Esophagus muscularis mucosa (tissue), 4 donors: ENCODE measurements around the gene LENG8. TPM values are rescaled to one million over a fixed set of nuclear protein-coding genes. Genes with fewer than 3 reads are reported as not detected.
"Not testable (repeated sequence)": the region's sequence is repeated elsewhere in the genome, so short reads cannot be mapped to it uniquely, and the experiment has no call there.

ENCODE experiments used
- DNase-seq: peaks from one replicate; pipeline ENCODE4 v3.0.0-alpha.2; 2017; ENCODE audit errors: extremely low spot score
- H3K27ac ChIP-seq, 4 donors: fragments of 200-600 bp; sonication (generic); replicated peaks in 1 of 4; 1 replicate in 3 of 4; 2 replicates in 1 of 4; pipeline ENCODE4 v1.5.1; 2016 to 2019; ENCODE audit warnings: mild to moderate bottlenecking in 1 of 4
- H3K27me3 ChIP-seq, 4 donors: fragments of 200-600 bp; sonication (generic); one replicate each; pipeline versions ENCODE4 v1.5.1 to v1.6.0; 2016 to 2019
- H3K36me3 ChIP-seq, 4 donors: fragments of 200-600 bp; sonication (generic); one replicate each; pipeline ENCODE4 v1.5.1; 2016 to 2019
- H3K4me1 ChIP-seq, 4 donors: fragments of 200-600 bp; sonication (generic); one replicate each; pipeline ENCODE4 v1.5.1; 2016 to 2019
- H3K4me3 ChIP-seq, 4 donors: fragments of 200-600 bp; sonication (generic); 1 replicate in 2 of 4; 2 replicates in 2 of 4; pipeline ENCODE4 v1.5.1; 2016 to 2019; ENCODE audit warnings: mild to moderate bottlenecking in 4 of 4, moderate library complexity in 1 of 4
- H3K9me3 ChIP-seq, 4 donors: fragments of 200-600 bp; sonication (generic); 1 replicate in 3 of 4; 2 replicates in 1 of 4; pipeline ENCODE4 v1.5.1; 2016 to 2019
- CTCF ChIP-seq, 3 experiments: fragments of 200-600 bp in 2 of 3; fragments of 450-650 bp in 1 of 3; sonication (generic) in 2 of 3; IDR thresholded peaks; one replicate each; pipeline ENCODE4 v1.5.1; 2017 to 2019; ENCODE audit warnings: antibody characterized with exemption in 3 of 3, mild to moderate bottlenecking in 2 of 3, moderate library complexity in 1 of 3
- EP300 ChIP-seq: sonication (generic); formaldehyde crosslinking; IDR thresholded peaks from one replicate; pipeline ENCODE4 v1.6.1; 2017; ENCODE audit warnings: antibody characterized with exemption
- POLR2A ChIP-seq: fragments of 450-650 bp; IDR thresholded peaks from one replicate; pipeline ENCODE4 v1.6.1; 2017; ENCODE audit warnings: antibody characterized with exemption, moderate library complexity, mild to moderate bottlenecking, low read depth
- POLR2AphosphoS5 ChIP-seq, 2 donors: sonication (generic); formaldehyde crosslinking; IDR thresholded peaks; one replicate each; pipeline ENCODE4 v1.6.1; 2017; ENCODE audit warnings: antibody characterized with exemption in 2 of 2
- whole genome bisulfite sequencing: methylation state at CpG from one replicate; pipeline ENCODE4 v1.1.5; 2018; 5-methylcytosine and 5-hydroxymethylcytosine counted together
- intact Hi-C: fragments of 100-400 bp; cut with DNase I; formaldehyde crosslinking; loops from one replicate; pipeline ENCODE4 v1.15.1; 2023
- total RNA-seq, 4 donors: library from RNA; depleted of rRNA; stranded (reverse); fragments of >200 nt; gene quantifications; one replicate each; pipeline versions ENCODE4 v1.1.0 to v1.2.1, GENCODE V29; 2016

Gene LENG8
- total RNA-seq, 4 donors from 2014 or later = 42.9 to 115 (median 72.2) TPM

DNA sequence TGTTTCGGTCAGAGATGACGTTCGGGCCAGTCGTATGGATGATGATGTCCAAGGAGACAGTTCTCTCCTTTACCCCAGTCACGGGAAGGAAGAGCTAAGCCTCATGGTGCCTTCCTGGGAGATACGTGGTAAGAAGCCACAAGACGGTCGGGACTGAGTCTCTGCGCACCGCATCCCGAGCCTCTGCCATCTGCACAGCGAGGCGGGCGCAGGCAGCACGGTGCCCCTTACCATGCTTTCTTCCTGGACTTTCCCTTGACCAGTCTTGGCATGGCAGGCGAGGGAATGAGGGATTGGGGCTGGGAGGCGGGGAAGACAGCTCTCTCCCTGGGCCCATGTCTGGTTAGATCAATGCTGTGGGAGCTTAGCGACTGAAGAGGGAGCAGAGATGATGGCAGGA lies 43.6 kb downstream of the LENG8 start:
- WGBS = 84% methylated on average over 16 of the region's 18 CpGs
- intact Hi-C loops = no loop called here
- Histone ChIP-seq H3K27me3 (peaks cover 0 to 51% (median 0%) of the 10 kb centered on the region in 4 donors), H3K27ac (no peak overlapping the region), H3K9me3 (no peaks in the 10 kb centered on the region), H3K36me3 (no peaks in the 10 kb centered on the region), H3K4me3 (no peak overlapping the region), H3K4me1 (no peaks in the 10 kb centered on the region)
- TF ChIP-seq EP300 (no peak), POLR2A (no peak), POLR2AphosphoS5 (IDR thresholded peaks at IDR 0.05) (no peak), CTCF (IDR thresholded peaks at IDR 0.05) (no peak)
- no peak for DNase-seq

- DNase-seq, H3K27ac ChIP-seq, intact Hi-C loops, H3K9me3 ChIP-seq, H3K4me1 ChIP-seq, H3K36me3 ChIP-seq, H3K4me3 ChIP-seq: not testable (repeated sequence)
- 84% methylated on average over 5 of the region's 5 CpGs for WGBS
- H3K27me3 ChIP-seq = peaks cover 0 to 48% (median 0%) of the 10 kb centered on the region in 4 donors
Observed at GRCh38 chr19:54493056-54493455, 44.1 kb downstream of the LENG8 start.

DNA sequence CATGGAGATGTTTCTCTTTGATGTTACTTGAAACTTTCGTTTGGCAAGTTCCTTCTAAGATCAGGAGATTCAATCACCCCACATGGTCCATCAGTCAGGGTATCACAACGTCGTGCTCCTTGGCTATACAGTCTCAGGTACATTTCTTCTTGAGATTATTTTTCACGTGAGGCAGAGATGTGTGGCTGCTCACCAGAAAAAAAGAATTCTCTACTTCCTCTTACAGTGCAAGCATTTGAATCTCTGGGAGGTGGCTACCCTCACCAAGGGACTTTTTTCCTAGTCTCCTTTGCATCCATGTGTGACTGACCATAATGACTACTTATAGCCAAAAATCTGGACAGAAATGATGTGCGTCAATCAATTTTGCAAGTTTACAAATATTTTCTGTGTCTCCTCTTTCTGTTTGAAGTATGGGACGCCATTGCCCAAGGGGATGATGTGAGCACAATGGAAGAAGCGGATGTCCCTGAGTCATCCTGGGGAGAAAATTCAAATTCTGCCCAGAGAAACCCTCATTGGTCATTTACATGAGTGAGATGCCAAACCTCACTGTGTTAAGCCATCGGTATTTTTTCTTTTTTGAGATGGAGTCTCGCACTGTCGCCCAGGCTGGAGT lies 45.1 kb downstream of the LENG8 start:
- H3K36me3 ChIP-seq = no peaks in the 10 kb centered on the region
- WGBS = 74% methylated on average over 10 of the region's 10 CpGs
- no peaks in the 10 kb centered on the region for H3K4me1 ChIP-seq
- no peak for TF ChIP-seq CTCF (IDR thresholded peaks at IDR 0.05)
- TF ChIP-seq EP300 = no peak
- TF ChIP-seq POLR2A = no peak
- no peak for TF ChIP-seq POLR2AphosphoS5 (IDR thresholded peaks at IDR 0.05)
- peaks cover 0 to 48% (median 0%) of the 10 kb centered on the region in 4 donors for H3K27me3 ChIP-seq
- DNase-seq = no peak
- no peak overlapping the region for H3K4me3 ChIP-seq
- no peaks in the 10 kb centered on the region for H3K9me3 ChIP-seq
- intact Hi-C loops = no loop called here
- no peak overlapping the region for H3K27ac ChIP-seq

DNA sequence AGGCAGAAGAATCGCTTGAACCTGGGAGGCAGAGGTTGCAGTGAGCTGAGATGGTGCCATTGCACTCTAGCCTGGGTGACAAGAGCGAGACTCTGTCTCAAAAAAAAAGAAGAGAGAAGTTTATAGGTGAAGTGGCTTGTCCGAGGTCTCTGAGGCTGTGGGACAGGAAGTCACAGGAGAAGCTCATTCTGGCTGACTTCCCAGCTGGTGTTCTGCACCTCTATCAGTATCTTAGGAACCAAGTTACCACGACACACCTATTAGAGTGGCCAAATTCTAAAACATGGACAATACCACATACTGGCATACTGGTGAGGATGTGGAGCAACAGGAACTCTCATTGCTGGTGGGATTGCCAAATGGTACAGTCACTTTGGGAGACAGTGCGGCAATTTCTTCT lies 46.3 kb downstream of the LENG8 start:
- DNase-seq, H3K36me3 ChIP-seq, intact Hi-C loops, H3K4me1 ChIP-seq, H3K27ac ChIP-seq, H3K9me3 ChIP-seq, H3K4me3 ChIP-seq: not testable (repeated sequence)
- peaks cover 0 to 48% (median 0%) of the 10 kb centered on the region in 4 donors for H3K27me3 ChIP-seq
- 68% methylated on average over 5 of the region's 5 CpGs for WGBS

DNA sequence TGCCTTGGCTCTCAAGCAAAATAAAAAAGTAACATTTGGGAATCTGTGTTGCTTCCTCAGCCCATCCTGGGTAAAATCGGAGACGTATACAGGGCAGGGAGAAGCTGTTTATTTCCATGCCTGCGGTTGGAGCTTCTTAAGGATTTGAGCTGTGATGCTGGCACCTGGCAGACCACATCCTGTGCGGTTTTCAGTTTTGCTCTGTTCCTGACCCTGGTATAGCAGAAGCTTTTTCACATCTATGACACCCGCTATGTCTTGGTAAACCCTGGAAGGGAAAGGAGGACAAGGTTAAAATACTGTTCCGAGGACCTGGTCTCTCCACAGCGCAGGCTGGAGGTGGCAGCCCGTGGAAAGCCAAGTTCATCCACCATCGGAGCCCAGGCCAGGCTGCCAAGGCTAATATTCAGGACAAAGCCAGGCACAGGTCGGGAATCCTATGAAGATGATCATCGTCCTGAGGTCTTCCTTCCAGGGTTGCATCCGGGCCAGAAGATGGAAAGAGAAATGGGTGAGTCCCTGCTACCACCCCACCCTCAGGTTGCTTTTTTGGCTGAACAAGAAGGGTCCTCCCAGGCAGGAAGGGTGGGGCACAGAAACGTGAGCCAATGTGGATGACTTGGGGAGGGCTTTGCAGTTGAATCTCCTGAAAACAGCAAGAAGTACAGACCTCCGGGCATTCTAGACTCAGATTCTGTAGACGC lies 48.9 kb downstream of the LENG8 start:
- intact Hi-C loops = not testable (repeated sequence)
- WGBS = 81% methylated on average over 4 of the region's 15 CpGs

GRCh38 chr19:54498451-54498772 lies 49.4 kb downstream of the LENG8 start:
- peaks cover 0 to 36% (median 0%) of the 10 kb centered on the region in 4 donors for H3K27me3 ChIP-seq
- DNase-seq, H3K27ac ChIP-seq, H3K9me3 ChIP-seq, H3K36me3 ChIP-seq, H3K4me1 ChIP-seq, H3K4me3 ChIP-seq, intact Hi-C loops: not testable (repeated sequence)
- 70% methylated on average over 8 of the region's 9 CpGs for WGBS

More for the DNA sequence above, 48.9 kb downstream of the LENG8 start:
- not testable (repeated sequence) for H3K36me3 ChIP-seq, H3K4me3 ChIP-seq, DNase-seq, H3K9me3 ChIP-seq, H3K4me1 ChIP-seq, H3K27ac ChIP-seq
- H3K27me3 ChIP-seq = peaks cover 0 to 36% (median 0%) of the 10 kb centered on the region in 4 donors

- Histone ChIP-seq H3K4me1 (no peaks in the 10 kb centered on the region), H3K27ac (no peak within 1 kb of the TSS), H3K4me3 (no peak within 1 kb of the TSS), H3K9me3 (no peaks in the 10 kb centered on the region), H3K27me3 (peaks cover 0 to 42% (median 0%) of the 10 kb centered on the region in 4 donors), H3K36me3 (no peaks in the 10 kb centered on the region)
- 61% methylated on average over 14 of the region's 14 CpGs for WGBS
- DNase-seq = no peak
- intact Hi-C loops = no loop called here
- TF ChIP-seq POLR2AphosphoS5 (IDR thresholded peaks at IDR 0.05) (no peak), EP300 (no peak), POLR2A (no peak), CTCF (IDR thresholded peaks at IDR 0.05) (no peak)
Observed at GRCh38 chr19:54502518-54503048, 53.6 kb downstream of the LENG8 start, which contains the start of gene LAIR2. Gene LAIR2 (plus strand): TSS chr19:54502831. CDS start chr19:54502919, 88 bp downstream.

GRCh38 chr19:54505542-54505941 lies 56.5 kb downstream of the LENG8 start:
- H3K27me3 ChIP-seq = peaks cover 0 to 53% (median 0%) of the 10 kb centered on the region in 4 donors
- WGBS = 80% methylated on average over 4 of the region's 4 CpGs
- H3K36me3 ChIP-seq, H3K4me3 ChIP-seq, intact Hi-C loops, H3K27ac ChIP-seq, H3K9me3 ChIP-seq, DNase-seq, H3K4me1 ChIP-seq: not testable (repeated sequence)
